ENCODE data around the gene A3GALT2.

DNA sequence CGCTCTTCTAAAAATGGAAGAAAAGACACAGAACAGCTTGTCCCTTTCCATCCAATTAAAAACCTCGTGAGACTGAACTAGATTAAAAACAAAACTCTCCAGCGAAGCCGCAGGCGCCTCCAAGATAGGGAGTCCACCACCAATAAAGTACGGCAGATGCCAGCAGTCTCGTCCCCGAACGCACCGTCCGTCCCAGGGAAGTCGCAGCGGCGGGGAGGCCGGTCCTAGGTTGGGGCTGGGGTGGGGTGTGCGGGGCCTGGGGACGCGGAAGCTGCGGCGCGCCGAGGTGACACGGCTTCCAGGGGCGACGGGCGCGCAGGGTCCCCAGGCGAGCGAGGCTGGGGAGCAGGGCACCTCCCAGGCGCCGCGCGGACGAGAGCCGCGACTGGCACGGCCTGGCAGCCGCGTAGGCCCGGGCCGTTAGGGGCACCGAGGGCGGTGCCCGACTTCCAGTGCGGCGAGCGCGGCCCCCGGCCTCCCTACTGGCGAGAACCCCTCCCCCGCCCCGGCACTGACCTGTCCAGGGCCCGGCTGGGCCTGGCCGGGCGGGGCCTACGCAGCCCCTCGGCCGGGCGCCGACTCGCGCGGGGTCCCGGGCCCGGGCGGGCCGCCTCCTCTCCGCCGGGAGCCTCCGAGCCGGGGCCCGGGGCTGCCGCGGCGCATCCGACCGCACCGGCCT is 28.3 kb upstream of the A3GALT2 start:
- TF ChIP-seq POLR2A (IDR thresholded peaks at IDR 0.05; ENCODE audit: low read depth, low read length) (no peak), POLR2AphosphoS5 (IDR thresholded peaks at IDR 0.05; ENCODE audit: low read depth, low read length) (no peak), TAF1 (IDR thresholded peaks at IDR 0.05; ENCODE audit: borderline replicate concordance, low read depth, low read length) (no peak)

All from GM12892 (cell line).